HUDEP-2 (cell line): ENCODE results near the gene ANGPTL8.

Experiments
- DNase-seq, 76 experiments: peaks; one replicate each; lab custom pipeline; 2025; ENCODE audit not compliant: unreplicated experiment in 76 of 76; lab: John Stamatoyannopoulos, UW

The ANGPTL8 gene

GRCh38 chr19:11234486-11235075, 4.8 kb upstream of the ANGPTL8 start:
- peak in 7 of 76 experiments; percentile 10 to 26 (median 15) for DNase-seq

- DNase-seq, result no peak
Observed at GRCh38 chr19:11236324-11237301, 2.8 kb upstream of the ANGPTL8 start.

GRCh38 chr19:11237321-11237720, 2.1 kb upstream of the ANGPTL8 start:
- DNase-seq, result no peak

- no peak for DNase-seq
Observed at GRCh38 chr19:11238041-11238440, 1.4 kb upstream of the ANGPTL8 start.

- DNase-seq, result no peak
Observed at GRCh38 chr19:11238781-11239376, 540 bp upstream of the ANGPTL8 start.

- no peak for DNase-seq
Observed at GRCh38 chr19:11240008-11240444, 607 bp downstream of the ANGPTL8 start.

GRCh38 chr19:11242025-11242424, 2.6 kb downstream of the ANGPTL8 start:
- DNase-seq, result no peak

- peak in 70 of 76 experiments; percentile 13 to 97 (median 87) for DNase-seq
Observed at GRCh38 chr19:11242864-11243797, 3.7 kb downstream of the ANGPTL8 start.

- no peak for DNase-seq
Observed at GRCh38 chr19:11243798-11244169, 4.4 kb downstream of the ANGPTL8 start.

- no peak for DNase-seq
Observed at GRCh38 chr19:11244846-11245589, 5.6 kb downstream of the ANGPTL8 start.

GRCh38 chr19:11246941-11247340, 7.5 kb downstream of the ANGPTL8 start:
- no peak for DNase-seq

- DNase-seq, result no peak
Observed at GRCh38 chr19:11247391-11247790, 8.0 kb downstream of the ANGPTL8 start.

- DNase-seq, result no peak
Observed at GRCh38 chr19:11247934-11248333, 8.5 kb downstream of the ANGPTL8 start.

- DNase-seq, result no peak
Observed at GRCh38 chr19:11248852-11249251, 9.4 kb downstream of the ANGPTL8 start.

- no peak for DNase-seq
Observed at GRCh38 chr19:11251217-11251616, 11.8 kb downstream of the ANGPTL8 start.

GRCh38 chr19:11251650-11252314, 12.4 kb downstream of the ANGPTL8 start:
- DNase-seq, result no peak

- DNase-seq, result no peak
Observed at GRCh38 chr19:11252665-11253355, 13.4 kb downstream of the ANGPTL8 start.

- no peak for DNase-seq
Observed at GRCh38 chr19:11254666-11255065, 15.2 kb downstream of the ANGPTL8 start.

GRCh38 chr19:11256189-11256588, 16.8 kb downstream of the ANGPTL8 start:
- no peak for DNase-seq
